GM19023 (cell line): ENCODE results near the gene GGN.
"Not testable (repeated sequence)": the region's sequence is repeated elsewhere in the genome, so short reads cannot be mapped to it uniquely, and the experiment has no call there.

Experiments used
- ATAC-seq: cut with Tn5 transposase; IDR thresholded peaks from one replicate; pipeline ENCODE4 v1.9.1; 2021; ENCODE audit warnings: mild to moderate bottlenecking, moderate library complexity; ENCODE audit not compliant: unreplicated experiment

GGN gene

GRCh38 chr19:38387550-38388348 is at the start of gene GGN:
GGN (minus strand) TSS chr19:38388034; CDS start chr19:38387261, 773 bp downstream.
- peak; percentile 41 for ATAC-seq

- ATAC-seq = no peak
Measured at GRCh38 chr19:38437295-38437694, 49.5 kb upstream of the GGN start.

- no peak for ATAC-seq
Measured at GRCh38 chr19:38434549-38435051, 46.8 kb upstream of the GGN start.

- ATAC-seq = no peak
Measured at GRCh38 chr19:38433268-38433733, 45.5 kb upstream of the GGN start, which contains the start of gene RYR1. RYR1 (plus strand) TSS chr19:38433691; CDS start chr19:38433830, 139 bp downstream.

- ATAC-seq = no peak
Measured at GRCh38 chr19:38430931-38431330, 43.1 kb upstream of the GGN start.

- no peak for ATAC-seq
Measured at GRCh38 chr19:38429811-38430156, 42.0 kb upstream of the GGN start.

GRCh38 chr19:38429055-38429810 is 41.4 kb upstream of the GGN start:
- no peak for ATAC-seq

GRCh38 chr19:38427035-38427677 is 39.3 kb upstream of the GGN start:
- ATAC-seq = not testable (repeated sequence)

GRCh38 chr19:38425810-38426466 is 38.1 kb upstream of the GGN start, which contains the start of gene RASGRP4:
RASGRP4 (minus strand) TSS chr19:38426219; CDS start chr19:38426091, 128 bp downstream.
- no peak for ATAC-seq

- no peak for ATAC-seq
Measured at GRCh38 chr19:38425222-38425809, 37.5 kb upstream of the GGN start.

- ATAC-seq = no peak
Measured at GRCh38 chr19:38424272-38424671, 36.4 kb upstream of the GGN start.

- no peak for ATAC-seq
Measured at GRCh38 chr19:38422438-38422837, 34.6 kb upstream of the GGN start.

- ATAC-seq = no peak
Measured at GRCh38 chr19:38421856-38422255, 34.0 kb upstream of the GGN start.

GRCh38 chr19:38420935-38421334 is 33.1 kb upstream of the GGN start:
- ATAC-seq = no peak

- ATAC-seq = no peak
Measured at GRCh38 chr19:38417544-38418506, 30.0 kb upstream of the GGN start.

GRCh38 chr19:38417146-38417543 is 29.3 kb upstream of the GGN start:
- ATAC-seq = no peak

- no peak for ATAC-seq
Measured at GRCh38 chr19:38413416-38413815, 25.6 kb upstream of the GGN start.

- ATAC-seq = no peak
Measured at GRCh38 chr19:38412961-38413360, 25.1 kb upstream of the GGN start.

GRCh38 chr19:38412491-38412890 is 24.7 kb upstream of the GGN start:
- no peak for ATAC-seq
